Gastrocnemius medialis (tissue), 4 donors: Measurements from ENCODE around the gene FBXL16.

Experiments
- POLR2A ChIP-seq, 2 donors: fragments of 450-650 bp; IDR thresholded peaks; one replicate each; pipeline ENCODE4 v1.6.1; 2017; ENCODE audit warnings: antibody characterized with exemption in 2 of 2, mild to moderate bottlenecking in 2 of 2, moderate library complexity in 2 of 2
- TF ChIP-seq, protein P1 (sequence below), 5 experiments: fragments of 450-650 bp in 3 of 5; fragments of 200-600 bp in 2 of 5; sonication (generic) in 2 of 5; IDR thresholded peaks in 4 of 5; conservative IDR thresholded peaks in 1 of 5; 1 replicate in 4 of 5; 2 replicates in 1 of 5; pipeline ENCODE4 v1.5.1; 2016 to 2019; ENCODE audit warnings: antibody characterized with exemption in 5 of 5, mild to moderate bottlenecking in 3 of 5, moderate library complexity in 3 of 5

DNA sequence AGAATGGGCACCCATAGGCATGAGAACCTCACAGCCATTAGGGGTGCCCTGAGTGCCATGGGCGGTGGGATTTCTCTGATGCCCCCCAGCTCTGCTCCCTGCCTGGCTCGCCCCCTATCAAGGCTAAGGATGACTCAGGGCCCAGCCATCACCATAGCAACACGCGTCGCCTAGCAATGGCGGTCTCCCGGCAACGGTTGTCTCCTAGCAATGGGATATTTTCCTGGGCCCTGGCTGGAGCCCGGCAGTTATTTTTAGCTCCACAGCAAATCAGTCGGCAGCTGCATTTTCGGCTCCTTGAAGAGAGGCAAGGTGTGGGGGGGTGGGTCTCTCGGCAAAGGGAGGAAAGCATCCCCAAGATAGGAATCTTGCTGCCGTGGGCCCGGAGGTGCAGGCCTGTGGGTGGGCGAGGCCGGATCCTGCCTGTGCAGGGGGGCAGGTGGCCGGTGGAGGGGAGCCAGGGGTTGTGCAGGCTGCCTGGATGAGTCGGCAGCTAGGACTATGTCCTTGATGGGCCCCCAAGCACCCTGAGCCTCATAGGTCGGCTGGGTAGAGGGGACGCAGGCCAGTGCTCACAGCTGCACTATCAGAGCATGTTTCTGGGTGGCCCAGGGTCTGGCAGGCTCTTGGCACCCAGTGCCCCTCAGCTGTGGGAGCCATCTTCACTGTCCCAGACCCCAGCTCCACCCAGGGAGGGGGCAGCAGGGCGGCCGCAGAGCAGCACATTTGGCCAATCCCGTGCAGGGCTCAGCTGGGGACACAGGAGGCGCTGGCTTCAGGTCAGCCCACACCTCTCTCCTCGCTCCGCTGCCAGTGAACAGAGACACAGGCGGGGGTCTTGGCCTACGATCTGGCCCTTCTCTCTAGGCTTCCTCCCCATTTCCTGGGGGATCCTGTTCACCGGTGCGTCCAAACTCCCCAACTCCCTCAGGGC is 4.2 kb upstream of the FBXL16 start:
- TF ChIP-seq, protein P1, sequence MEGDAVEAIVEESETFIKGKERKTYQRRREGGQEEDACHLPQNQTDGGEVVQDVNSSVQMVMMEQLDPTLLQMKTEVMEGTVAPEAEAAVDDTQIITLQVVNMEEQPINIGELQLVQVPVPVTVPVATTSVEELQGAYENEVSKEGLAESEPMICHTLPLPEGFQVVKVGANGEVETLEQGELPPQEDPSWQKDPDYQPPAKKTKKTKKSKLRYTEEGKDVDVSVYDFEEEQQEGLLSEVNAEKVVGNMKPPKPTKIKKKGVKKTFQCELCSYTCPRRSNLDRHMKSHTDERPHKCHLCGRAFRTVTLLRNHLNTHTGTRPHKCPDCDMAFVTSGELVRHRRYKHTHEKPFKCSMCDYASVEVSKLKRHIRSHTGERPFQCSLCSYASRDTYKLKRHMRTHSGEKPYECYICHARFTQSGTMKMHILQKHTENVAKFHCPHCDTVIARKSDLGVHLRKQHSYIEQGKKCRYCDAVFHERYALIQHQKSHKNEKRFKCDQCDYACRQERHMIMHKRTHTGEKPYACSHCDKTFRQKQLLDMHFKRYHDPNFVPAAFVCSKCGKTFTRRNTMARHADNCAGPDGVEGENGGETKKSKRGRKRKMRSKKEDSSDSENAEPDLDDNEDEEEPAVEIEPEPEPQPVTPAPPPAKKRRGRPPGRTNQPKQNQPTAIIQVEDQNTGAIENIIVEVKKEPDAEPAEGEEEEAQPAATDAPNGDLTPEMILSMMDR (IDR thresholded peaks at IDR 0.05 in 4 of 5, conservative IDR thresholded peaks at IDR 0.05 in 1 of 5): no peak
- TF ChIP-seq POLR2A (IDR thresholded peaks at IDR 0.05): no peak
